IPS-20b (cell line): Measurements from ENCODE around the gene ZFPM1.

Source experiments
- H3K27ac ChIP-seq: one replicate; pipeline ENCODE4 v1.5.1; 2013; ENCODE audit warnings: low read length
- H3K27me3 ChIP-seq: 2 replicates; pipeline ENCODE4 v1.6.1; 2013; ENCODE audit warnings: mild to moderate bottlenecking, low read length, inconsistent platforms; ENCODE audit not compliant: insufficient read depth
- H3K36me3 ChIP-seq: 2 replicates; pipeline ENCODE4 v1.6.1; 2013; ENCODE audit warnings: low read depth, mild to moderate bottlenecking, inconsistent platforms, low read length, moderate library complexity; ENCODE audit not compliant: insufficient read depth
- H3K4me1 ChIP-seq: 2 replicates; pipeline ENCODE4 v1.6.1; 2013; ENCODE audit warnings: mild to moderate bottlenecking, control low read depth, inconsistent platforms, low read length, moderate library complexity; ENCODE audit not compliant: insufficient read depth
- H3K4me3 ChIP-seq: 2 replicates; pipeline ENCODE4 v1.5.1; 2013; ENCODE audit warnings: mild to moderate bottlenecking, low read length, inconsistent platforms
- H3K9ac ChIP-seq: 2 replicates; pipeline ENCODE4 v1.6.1; 2013; ENCODE audit warnings: low read depth, mild to moderate bottlenecking, inconsistent platforms, low read length, moderate library complexity
- H3K9me3 ChIP-seq: 2 replicates; pipeline ENCODE4 v1.6.1; 2013; ENCODE audit warnings: mild to moderate bottlenecking, low read depth, low read length, inconsistent platforms; ENCODE audit not compliant: insufficient read depth

ZFPM1 gene

GRCh38 chr16:88411951-88412576 is 41.0 kb upstream of the ZFPM1 start:
- H3K9me3 ChIP-seq = no peaks in the 10 kb centered on the region
- no peaks in the 10 kb centered on the region for H3K36me3 ChIP-seq
- H3K27me3 ChIP-seq = no peaks in the 10 kb centered on the region
- H3K4me3 ChIP-seq = no peak overlapping the region
- H3K4me1 ChIP-seq = no peaks in the 10 kb centered on the region
- no peak overlapping the region for H3K9ac ChIP-seq
- no peak overlapping the region for H3K27ac ChIP-seq

- no peaks in the 10 kb centered on the region for H3K36me3 ChIP-seq
- H3K27me3 ChIP-seq = no peaks in the 10 kb centered on the region
- no peaks in the 10 kb centered on the region for H3K9me3 ChIP-seq
- H3K27ac ChIP-seq = no peak overlapping the region
- no peak overlapping the region for H3K9ac ChIP-seq
- H3K4me3 ChIP-seq = no peak overlapping the region
- no peaks in the 10 kb centered on the region for H3K4me1 ChIP-seq
Measured at GRCh38 chr16:88412766-88413165, 40.3 kb upstream of the ZFPM1 start.

DNA sequence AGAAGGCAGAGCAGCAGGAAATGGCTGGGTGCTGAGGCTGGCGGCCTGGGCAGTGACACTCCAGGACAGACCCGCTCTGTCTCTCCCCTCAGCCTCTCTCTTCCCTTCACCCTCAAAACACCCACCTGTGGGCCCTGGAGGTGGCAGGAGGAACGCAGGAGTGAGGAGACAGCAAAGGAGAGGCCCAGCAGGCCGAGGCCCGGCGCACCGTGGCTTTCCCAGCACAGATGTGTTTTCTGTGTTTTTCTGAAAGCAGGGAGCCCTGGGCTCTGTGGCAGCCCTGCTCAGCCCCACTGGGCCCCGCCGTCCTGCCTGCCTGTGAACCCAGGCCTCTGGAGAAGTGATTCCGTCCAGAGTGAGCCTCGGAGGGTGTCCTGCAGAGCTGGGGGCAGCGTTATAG is 39.8 kb upstream of the ZFPM1 start:
- no peaks in the 10 kb centered on the region for H3K4me1 ChIP-seq
- no peaks in the 10 kb centered on the region for H3K27me3 ChIP-seq
- no peak overlapping the region for H3K9ac ChIP-seq
- H3K9me3 ChIP-seq = no peaks in the 10 kb centered on the region
- H3K4me3 ChIP-seq = no peak overlapping the region
- no peak overlapping the region for H3K27ac ChIP-seq
- no peaks in the 10 kb centered on the region for H3K36me3 ChIP-seq

DNA sequence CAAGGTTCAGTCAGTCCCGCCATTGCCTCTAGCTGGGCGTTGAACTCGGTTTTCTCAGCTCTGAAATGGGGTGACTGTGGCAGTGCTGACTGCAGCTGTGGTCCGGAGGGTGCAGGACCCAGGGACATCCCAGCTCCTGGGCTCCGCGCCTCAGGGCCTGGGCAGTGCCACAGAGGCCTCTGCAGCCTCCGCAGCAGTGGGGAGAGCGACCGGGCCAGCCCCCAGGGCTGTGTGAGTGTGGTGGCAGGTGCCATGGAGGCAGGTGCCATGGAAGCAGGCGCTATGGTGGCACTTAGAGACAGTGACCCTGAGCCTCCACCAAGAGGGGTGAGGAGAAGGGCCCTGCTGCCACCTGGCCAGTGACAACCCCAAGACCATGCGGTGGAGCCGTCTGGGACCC is 39.4 kb upstream of the ZFPM1 start:
- no peak overlapping the region for H3K9ac ChIP-seq
- H3K36me3 ChIP-seq = no peaks in the 10 kb centered on the region
- H3K4me3 ChIP-seq = no peak overlapping the region
- H3K27me3 ChIP-seq = no peaks in the 10 kb centered on the region
- no peak overlapping the region for H3K27ac ChIP-seq
- no peaks in the 10 kb centered on the region for H3K4me1 ChIP-seq
- H3K9me3 ChIP-seq = no peaks in the 10 kb centered on the region

- no peaks in the 10 kb centered on the region for H3K36me3 ChIP-seq
- no peaks in the 10 kb centered on the region for H3K9me3 ChIP-seq
- no peaks in the 10 kb centered on the region for H3K4me1 ChIP-seq
- no peak overlapping the region for H3K27ac ChIP-seq
- no peak overlapping the region for H3K9ac ChIP-seq
- no peaks in the 10 kb centered on the region for H3K27me3 ChIP-seq
- no peak overlapping the region for H3K4me3 ChIP-seq
Measured at GRCh38 chr16:88414521-88415380, 38.3 kb upstream of the ZFPM1 start.

- no peaks in the 10 kb centered on the region for H3K36me3 ChIP-seq
- H3K27ac ChIP-seq = no peak overlapping the region
- no peaks in the 10 kb centered on the region for H3K9me3 ChIP-seq
- H3K4me3 ChIP-seq = no peak overlapping the region
- no peaks in the 10 kb centered on the region for H3K4me1 ChIP-seq
- no peaks in the 10 kb centered on the region for H3K27me3 ChIP-seq
- H3K9ac ChIP-seq = no peak overlapping the region
Measured at GRCh38 chr16:88415381-88415705, 37.7 kb upstream of the ZFPM1 start.

- Histone ChIP-seq H3K9me3 (no peaks in the 10 kb centered on the region), H3K36me3 (no peaks in the 10 kb centered on the region), H3K9ac (no peak overlapping the region), H3K27ac (no peak overlapping the region), H3K4me1 (no peaks in the 10 kb centered on the region), H3K4me3 (no peak overlapping the region), H3K27me3 (no peaks in the 10 kb centered on the region)
Measured at GRCh38 chr16:88415713-88416323, 37.3 kb upstream of the ZFPM1 start.

GRCh38 chr16:88416686-88417085 is 36.4 kb upstream of the ZFPM1 start:
- H3K27me3 ChIP-seq = no peaks in the 10 kb centered on the region
- no peak overlapping the region for H3K4me3 ChIP-seq
- no peaks in the 10 kb centered on the region for H3K36me3 ChIP-seq
- no peak overlapping the region for H3K9ac ChIP-seq
- H3K27ac ChIP-seq = no peak overlapping the region
- no peaks in the 10 kb centered on the region for H3K9me3 ChIP-seq
- no peaks in the 10 kb centered on the region for H3K4me1 ChIP-seq

DNA sequence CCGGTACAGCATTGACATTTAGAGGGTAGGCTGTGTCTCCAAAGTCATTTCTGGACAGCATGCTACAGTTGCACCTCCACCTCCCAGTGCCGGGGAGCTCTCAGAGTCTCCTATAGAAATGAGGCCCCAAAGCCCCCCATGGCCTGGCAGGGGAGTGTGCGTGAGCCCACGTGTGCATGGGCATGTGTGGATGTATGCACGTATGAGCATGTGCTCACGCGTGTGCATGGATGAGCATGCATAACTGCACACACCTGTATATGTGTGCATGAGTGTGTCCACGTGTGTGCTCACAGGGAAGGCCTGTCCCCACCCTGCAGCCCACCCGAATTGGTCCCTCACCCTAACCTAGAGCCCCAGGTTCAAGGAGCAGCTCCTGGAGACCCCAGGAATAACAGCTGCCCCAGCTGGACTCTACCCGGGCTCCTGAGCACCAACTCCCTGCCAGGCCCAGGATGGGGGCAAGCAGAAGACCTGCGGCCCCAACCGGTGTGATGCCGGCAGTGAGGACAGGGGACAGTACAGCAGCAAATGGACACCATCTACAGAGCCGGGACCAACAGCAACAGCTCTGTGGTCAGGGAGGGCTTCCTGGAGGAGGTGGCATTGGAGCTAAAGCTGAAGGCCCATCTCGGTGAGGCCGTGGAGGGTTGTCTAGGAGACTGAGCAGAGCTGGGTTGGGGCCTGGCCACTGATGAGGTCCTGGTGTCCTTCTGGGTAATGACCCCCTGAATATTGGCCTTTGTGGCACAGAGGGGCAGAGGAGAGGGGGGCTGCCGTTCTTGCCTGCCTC is 35.2 kb upstream of the ZFPM1 start:
- no peaks in the 10 kb centered on the region for H3K36me3 ChIP-seq
- H3K9me3 ChIP-seq = no peaks in the 10 kb centered on the region
- no peak overlapping the region for H3K4me3 ChIP-seq
- no peak overlapping the region for H3K27ac ChIP-seq
- H3K4me1 ChIP-seq = no peaks in the 10 kb centered on the region
- H3K9ac ChIP-seq = no peak overlapping the region
- H3K27me3 ChIP-seq = no peaks in the 10 kb centered on the region

GRCh38 chr16:88418869-88419268 is 34.2 kb upstream of the ZFPM1 start:
- Histone ChIP-seq H3K9me3 (no peaks in the 10 kb centered on the region), H3K36me3 (no peaks in the 10 kb centered on the region), H3K9ac (no peak overlapping the region), H3K4me1 (no peaks in the 10 kb centered on the region), H3K4me3 (no peak overlapping the region), H3K27me3 (no peaks in the 10 kb centered on the region), H3K27ac (no peak overlapping the region)

- no peak overlapping the region for H3K4me3 ChIP-seq
- H3K4me1 ChIP-seq = no peaks in the 10 kb centered on the region
- no peaks in the 10 kb centered on the region for H3K27me3 ChIP-seq
- no peak overlapping the region for H3K27ac ChIP-seq
- no peak overlapping the region for H3K9ac ChIP-seq
- H3K36me3 ChIP-seq = no peaks in the 10 kb centered on the region
- H3K9me3 ChIP-seq = no peaks in the 10 kb centered on the region
Measured at GRCh38 chr16:88419790-88420189, 33.3 kb upstream of the ZFPM1 start.
